ENCODE data around the gene SHCBP1. TPM values are rescaled to one million over a fixed set of nuclear protein-coding genes. Genes with fewer than 3 reads are reported as not detected.

The SHCBP1 gene
- total and polyA plus RNA-seq, 2 experiments from 2014 or later = 7.3 to 14.9 TPM

DNA sequence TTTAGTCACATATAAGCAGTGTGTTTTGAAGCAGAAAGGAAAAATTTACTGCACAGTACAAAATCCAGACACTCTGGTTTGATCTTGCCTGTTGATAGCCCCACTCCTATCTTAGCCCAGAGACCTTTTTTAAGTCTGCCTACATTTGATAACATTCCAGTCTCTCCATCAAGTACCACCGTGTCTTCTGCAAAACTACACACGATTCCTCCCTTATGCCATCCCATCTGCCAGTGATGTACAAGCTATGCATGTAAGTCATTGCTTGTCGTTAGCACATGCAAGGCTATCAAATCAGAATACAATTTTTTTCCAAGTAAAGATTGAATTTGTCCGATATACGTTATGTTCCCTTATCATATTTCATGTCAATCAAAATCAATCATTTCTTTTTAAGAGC lies 14.9 kb downstream of the SHCBP1 start:
- TF ChIP-seq ZNF114 (CRISPR knock-in tag; IDR thresholded peaks at IDR 0.05) = no peak
- TF ChIP-seq STAT1 (IDR thresholded peaks at IDR 0.05; ENCODE audit: unreplicated experiment) = no peak
- TF ChIP-seq, protein P1, sequence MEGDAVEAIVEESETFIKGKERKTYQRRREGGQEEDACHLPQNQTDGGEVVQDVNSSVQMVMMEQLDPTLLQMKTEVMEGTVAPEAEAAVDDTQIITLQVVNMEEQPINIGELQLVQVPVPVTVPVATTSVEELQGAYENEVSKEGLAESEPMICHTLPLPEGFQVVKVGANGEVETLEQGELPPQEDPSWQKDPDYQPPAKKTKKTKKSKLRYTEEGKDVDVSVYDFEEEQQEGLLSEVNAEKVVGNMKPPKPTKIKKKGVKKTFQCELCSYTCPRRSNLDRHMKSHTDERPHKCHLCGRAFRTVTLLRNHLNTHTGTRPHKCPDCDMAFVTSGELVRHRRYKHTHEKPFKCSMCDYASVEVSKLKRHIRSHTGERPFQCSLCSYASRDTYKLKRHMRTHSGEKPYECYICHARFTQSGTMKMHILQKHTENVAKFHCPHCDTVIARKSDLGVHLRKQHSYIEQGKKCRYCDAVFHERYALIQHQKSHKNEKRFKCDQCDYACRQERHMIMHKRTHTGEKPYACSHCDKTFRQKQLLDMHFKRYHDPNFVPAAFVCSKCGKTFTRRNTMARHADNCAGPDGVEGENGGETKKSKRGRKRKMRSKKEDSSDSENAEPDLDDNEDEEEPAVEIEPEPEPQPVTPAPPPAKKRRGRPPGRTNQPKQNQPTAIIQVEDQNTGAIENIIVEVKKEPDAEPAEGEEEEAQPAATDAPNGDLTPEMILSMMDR (conservative IDR thresholded peaks at IDR 0.05; ENCODE audit: low read depth in 2 of 2) = no peak
- TF ChIP-seq, protein P2, sequence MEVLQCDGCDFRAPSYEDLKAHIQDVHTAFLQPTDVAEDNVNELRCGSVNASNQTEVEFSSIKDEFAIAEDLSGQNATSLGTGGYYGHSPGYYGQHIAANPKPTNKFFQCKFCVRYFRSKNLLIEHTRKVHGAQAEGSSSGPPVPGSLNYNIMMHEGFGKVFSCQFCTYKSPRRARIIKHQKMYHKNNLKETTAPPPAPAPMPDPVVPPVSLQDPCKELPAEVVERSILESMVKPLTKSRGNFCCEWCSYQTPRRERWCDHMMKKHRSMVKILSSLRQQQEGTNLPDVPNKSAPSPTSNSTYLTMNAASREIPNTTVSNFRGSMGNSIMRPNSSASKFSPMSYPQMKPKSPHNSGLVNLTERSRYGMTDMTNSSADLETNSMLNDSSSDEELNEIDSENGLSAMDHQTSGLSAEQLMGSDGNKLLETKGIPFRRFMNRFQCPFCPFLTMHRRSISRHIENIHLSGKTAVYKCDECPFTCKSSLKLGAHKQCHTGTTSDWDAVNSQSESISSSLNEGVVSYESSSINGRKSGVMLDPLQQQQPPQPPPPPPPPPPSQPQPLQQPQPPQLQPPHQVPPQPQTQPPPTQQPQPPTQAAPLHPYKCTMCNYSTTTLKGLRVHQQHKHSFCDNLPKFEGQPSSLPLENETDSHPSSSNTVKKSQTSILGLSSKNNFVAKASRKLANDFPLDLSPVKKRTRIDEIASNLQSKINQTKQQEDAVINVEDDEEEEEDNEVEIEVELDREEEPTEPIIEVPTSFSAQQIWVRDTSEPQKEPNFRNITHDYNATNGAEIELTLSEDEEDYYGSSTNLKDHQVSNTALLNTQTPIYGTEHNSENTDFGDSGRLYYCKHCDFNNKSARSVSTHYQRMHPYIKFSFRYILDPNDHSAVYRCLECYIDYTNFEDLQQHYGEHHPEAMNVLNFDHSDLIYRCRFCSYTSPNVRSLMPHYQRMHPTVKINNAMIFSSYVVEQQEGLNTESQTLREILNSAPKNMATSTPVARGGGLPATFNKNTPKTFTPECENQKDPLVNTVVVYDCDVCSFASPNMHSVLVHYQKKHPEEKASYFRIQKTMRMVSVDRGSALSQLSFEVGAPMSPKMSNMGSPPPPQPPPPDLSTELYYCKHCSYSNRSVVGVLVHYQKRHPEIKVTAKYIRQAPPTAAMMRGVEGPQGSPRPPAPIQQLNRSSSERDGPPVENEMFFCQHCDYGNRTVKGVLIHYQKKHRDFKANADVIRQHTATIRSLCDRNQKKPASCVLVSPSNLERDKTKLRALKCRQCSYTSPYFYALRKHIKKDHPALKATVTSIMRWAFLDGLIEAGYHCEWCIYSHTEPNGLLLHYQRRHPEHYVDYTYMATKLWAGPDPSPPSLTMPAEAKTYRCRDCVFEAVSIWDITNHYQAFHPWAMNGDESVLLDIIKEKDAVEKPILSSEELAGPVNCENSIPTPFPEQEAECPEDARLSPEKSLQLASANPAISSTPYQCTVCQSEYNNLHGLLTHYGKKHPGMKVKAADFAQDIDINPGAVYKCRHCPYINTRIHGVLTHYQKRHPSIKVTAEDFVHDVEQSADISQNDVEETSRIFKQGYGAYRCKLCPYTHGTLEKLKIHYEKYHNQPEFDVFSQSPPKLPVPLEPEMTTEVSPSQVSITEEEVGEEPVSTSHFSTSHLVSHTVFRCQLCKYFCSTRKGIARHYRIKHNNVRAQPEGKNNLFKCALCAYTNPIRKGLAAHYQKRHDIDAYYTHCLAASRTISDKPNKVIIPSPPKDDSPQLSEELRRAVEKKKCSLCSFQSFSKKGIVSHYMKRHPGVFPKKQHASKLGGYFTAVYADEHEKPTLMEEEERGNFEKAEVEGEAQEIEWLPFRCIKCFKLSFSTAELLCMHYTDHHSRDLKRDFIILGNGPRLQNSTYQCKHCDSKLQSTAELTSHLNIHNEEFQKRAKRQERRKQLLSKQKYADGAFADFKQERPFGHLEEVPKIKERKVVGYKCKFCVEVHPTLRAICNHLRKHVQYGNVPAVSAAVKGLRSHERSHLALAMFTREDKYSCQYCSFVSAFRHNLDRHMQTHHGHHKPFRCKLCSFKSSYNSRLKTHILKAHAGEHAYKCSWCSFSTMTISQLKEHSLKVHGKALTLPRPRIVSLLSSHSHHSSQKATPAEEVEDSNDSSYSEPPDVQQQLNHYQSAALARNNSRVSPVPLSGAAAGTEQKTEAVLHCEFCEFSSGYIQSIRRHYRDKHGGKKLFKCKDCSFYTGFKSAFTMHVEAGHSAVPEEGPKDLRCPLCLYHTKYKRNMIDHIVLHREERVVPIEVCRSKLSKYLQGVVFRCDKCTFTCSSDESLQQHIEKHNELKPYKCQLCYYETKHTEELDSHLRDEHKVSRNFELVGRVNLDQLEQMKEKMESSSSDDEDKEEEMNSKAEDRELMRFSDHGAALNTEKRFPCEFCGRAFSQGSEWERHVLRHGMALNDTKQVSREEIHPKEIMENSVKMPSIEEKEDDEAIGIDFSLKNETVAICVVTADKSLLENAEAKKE (CRISPR knock-in tag; IDR thresholded peaks at IDR 0.05) = no peak
- TF ChIP-seq, protein P3, sequence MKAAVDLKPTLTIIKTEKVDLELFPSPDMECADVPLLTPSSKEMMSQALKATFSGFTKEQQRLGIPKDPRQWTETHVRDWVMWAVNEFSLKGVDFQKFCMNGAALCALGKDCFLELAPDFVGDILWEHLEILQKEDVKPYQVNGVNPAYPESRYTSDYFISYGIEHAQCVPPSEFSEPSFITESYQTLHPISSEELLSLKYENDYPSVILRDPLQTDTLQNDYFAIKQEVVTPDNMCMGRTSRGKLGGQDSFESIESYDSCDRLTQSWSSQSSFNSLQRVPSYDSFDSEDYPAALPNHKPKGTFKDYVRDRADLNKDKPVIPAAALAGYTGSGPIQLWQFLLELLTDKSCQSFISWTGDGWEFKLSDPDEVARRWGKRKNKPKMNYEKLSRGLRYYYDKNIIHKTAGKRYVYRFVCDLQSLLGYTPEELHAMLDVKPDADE (IDR thresholded peaks at IDR 0.05) = no peak
- TF ChIP-seq, protein P4, sequence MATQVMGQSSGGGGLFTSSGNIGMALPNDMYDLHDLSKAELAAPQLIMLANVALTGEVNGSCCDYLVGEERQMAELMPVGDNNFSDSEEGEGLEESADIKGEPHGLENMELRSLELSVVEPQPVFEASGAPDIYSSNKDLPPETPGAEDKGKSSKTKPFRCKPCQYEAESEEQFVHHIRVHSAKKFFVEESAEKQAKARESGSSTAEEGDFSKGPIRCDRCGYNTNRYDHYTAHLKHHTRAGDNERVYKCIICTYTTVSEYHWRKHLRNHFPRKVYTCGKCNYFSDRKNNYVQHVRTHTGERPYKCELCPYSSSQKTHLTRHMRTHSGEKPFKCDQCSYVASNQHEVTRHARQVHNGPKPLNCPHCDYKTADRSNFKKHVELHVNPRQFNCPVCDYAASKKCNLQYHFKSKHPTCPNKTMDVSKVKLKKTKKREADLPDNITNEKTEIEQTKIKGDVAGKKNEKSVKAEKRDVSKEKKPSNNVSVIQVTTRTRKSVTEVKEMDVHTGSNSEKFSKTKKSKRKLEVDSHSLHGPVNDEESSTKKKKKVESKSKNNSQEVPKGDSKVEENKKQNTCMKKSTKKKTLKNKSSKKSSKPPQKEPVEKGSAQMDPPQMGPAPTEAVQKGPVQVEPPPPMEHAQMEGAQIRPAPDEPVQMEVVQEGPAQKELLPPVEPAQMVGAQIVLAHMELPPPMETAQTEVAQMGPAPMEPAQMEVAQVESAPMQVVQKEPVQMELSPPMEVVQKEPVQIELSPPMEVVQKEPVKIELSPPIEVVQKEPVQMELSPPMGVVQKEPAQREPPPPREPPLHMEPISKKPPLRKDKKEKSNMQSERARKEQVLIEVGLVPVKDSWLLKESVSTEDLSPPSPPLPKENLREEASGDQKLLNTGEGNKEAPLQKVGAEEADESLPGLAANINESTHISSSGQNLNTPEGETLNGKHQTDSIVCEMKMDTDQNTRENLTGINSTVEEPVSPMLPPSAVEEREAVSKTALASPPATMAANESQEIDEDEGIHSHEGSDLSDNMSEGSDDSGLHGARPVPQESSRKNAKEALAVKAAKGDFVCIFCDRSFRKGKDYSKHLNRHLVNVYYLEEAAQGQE (IDR thresholded peaks at IDR 0.05; ENCODE audit: unreplicated experiment) = no peak
- TF ChIP-seq JUNB (IDR thresholded peaks at IDR 0.05; ENCODE audit: unreplicated experiment) = no peak
- no peak for TF ChIP-seq POLR2AphosphoS5 (IDR thresholded peaks at IDR 0.05; ENCODE audit: low read depth)
- no peak for TF ChIP-seq NANOG (IDR thresholded peaks at IDR 0.05; ENCODE audit: borderline replicate concordance)
- TF ChIP-seq ZNF331 (CRISPR knock-in tag; IDR thresholded peaks at IDR 0.05; ENCODE audit: low read depth) = no peak
- no peak for TF ChIP-seq EZH2phosphoT487 (IDR thresholded peaks at IDR 0.05; ENCODE audit: unreplicated experiment)
- no peak for TF ChIP-seq CREB1 (CRISPR knock-in tag; IDR thresholded peaks at IDR 0.05; ENCODE audit: low read depth)
- no peak for TF ChIP-seq EZH2 (IDR thresholded peaks at IDR 0.05; ENCODE audit: low read depth, unreplicated experiment)
- no peak for ATAC-seq
- H3K36me3 Mint-ChIP-seq (ENCODE audit: low read depth) = peaks cover 67% of the 10 kb centered on the region
- Histone ChIP-seq H3K36me3 (ENCODE audit: insufficient read depth) (peaks cover 38% of the 10 kb centered on the region), H3K4me1 (ENCODE audit: insufficient read depth) (no peaks in the 10 kb centered on the region), H3K9me2 (ENCODE audit: insufficient read depth) (no peaks in the 10 kb centered on the region), H4K20me1 (replicated peaks; ENCODE audit: insufficient read depth) (no peaks in the 10 kb centered on the region), H2AFZ (no peak overlapping the region), H3K4me2 (no peak overlapping the region), H3F3A (replicated peaks; ENCODE audit: low read depth) (no peaks in the 10 kb centered on the region), H3K79me2 (replicated peaks; ENCODE audit: insufficient read depth) (peaks cover 1% of the 10 kb centered on the region; the same call in 1 of the 2 replicates), H3K27ac (ENCODE audit: low read depth) (no peak overlapping the region), H3K27me3 (ENCODE audit: insufficient read depth) (no peaks in the 10 kb centered on the region), H3K4me3 (no peak overlapping the region)
- no peak overlapping the region for H3K27ac Mint-ChIP-seq
- no peak for DNase-seq (ENCODE audit: low spot score)
- H3K4me3 Mint-ChIP-seq = no peak overlapping the region
- H3K27me3 Mint-ChIP-seq (ENCODE audit: insufficient read depth, low read depth, poor library complexity) = no peaks in the 10 kb centered on the region
- no peaks in the 10 kb centered on the region for H3K9me3 Mint-ChIP-seq
- no peaks in the 10 kb centered on the region for H3K4me1 Mint-ChIP-seq
